ENCODE measurements around the gene PELI3.
A peak's percentile ranks its signal among the peaks of the same experiment; 100 is the strongest.
"Not testable (repeated sequence)": the region's sequence is repeated elsewhere in the genome, so short reads cannot be mapped to it uniquely, and the experiment has no call there.

PELI3 gene, protein sequence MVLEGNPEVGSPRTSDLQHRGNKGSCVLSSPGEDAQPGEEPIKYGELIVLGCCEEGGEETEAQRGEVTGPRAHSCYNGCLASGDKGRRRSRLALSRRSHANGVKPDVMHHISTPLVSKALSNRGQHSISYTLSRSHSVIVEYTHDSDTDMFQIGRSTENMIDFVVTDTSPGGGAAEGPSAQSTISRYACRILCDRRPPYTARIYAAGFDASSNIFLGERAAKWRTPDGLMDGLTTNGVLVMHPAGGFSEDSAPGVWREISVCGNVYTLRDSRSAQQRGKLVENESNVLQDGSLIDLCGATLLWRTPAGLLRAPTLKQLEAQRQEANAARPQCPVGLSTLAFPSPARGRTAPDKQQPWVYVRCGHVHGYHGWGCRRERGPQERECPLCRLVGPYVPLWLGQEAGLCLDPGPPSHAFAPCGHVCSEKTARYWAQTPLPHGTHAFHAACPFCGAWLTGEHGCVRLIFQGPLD

DNA sequence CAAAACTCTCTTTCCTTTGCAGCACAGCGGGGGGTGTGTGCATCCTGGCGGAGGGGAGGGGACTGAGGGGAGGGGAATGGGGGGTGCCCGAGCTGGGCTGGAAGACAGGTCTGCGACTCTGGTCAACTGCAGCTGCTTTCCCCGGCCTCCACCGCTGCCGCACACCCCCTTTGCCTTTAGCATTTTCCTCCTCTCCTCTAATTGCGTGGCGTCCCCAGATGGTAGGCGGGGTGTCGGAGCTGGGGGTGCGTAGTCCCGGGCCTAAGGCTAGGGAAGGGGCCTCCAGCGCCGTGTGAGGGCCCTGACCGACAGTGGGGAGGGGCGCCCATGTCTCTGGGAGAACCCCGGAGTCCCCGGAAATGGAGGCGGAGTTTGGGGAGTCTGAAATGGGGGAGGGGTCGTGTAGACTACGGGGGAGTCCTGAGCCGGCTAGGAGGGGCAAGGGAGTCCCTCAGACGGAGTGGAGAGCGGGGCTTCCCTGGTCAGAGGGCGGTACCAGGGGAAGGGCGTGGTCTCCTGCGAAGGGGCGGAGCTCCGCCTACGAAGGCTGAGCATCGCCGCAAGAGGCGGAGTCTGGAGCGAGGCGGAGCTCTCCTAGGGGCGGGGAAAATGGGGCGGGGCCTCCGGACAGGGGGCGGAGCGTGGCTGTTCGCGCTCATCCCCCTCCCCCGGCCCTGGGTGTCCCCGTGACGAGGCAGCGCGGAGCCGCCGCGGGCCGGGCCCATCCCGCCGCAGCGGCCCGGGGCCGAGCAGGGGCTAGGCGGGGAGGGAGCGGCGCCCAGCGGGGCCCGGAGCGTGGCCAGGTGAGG is at the start of gene PELI3:
TSS of gene PELI3 (plus strand) at position 681 of the 809 bp plus-strand sequence. CDS start 1,224 bp downstream, outside the sequence.
- peak; percentile 36 for DNase-seq (ENCODE audit: low read depth)

DNA sequence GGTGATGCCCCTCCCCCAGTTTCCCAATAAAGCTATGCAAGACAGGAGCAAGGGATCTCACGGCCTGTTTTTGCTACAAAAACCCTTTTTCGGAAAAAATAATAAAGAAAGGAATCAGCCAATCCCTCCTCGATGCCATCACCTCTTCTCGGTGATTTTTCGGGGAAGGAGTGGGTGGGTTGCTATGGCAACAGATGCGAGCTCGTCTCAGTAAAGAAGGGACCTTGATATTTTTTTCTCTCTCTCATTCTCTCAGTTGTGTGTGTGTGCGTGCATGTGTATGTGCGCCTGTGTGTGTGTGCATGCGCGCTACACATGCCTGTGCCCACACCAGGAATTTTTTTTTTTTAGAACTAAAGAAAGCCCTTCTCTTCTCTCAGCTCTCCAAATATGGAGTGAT is 49.7 kb upstream of the PELI3 start:
- no peak for DNase-seq (ENCODE audit: low read depth)

DNA sequence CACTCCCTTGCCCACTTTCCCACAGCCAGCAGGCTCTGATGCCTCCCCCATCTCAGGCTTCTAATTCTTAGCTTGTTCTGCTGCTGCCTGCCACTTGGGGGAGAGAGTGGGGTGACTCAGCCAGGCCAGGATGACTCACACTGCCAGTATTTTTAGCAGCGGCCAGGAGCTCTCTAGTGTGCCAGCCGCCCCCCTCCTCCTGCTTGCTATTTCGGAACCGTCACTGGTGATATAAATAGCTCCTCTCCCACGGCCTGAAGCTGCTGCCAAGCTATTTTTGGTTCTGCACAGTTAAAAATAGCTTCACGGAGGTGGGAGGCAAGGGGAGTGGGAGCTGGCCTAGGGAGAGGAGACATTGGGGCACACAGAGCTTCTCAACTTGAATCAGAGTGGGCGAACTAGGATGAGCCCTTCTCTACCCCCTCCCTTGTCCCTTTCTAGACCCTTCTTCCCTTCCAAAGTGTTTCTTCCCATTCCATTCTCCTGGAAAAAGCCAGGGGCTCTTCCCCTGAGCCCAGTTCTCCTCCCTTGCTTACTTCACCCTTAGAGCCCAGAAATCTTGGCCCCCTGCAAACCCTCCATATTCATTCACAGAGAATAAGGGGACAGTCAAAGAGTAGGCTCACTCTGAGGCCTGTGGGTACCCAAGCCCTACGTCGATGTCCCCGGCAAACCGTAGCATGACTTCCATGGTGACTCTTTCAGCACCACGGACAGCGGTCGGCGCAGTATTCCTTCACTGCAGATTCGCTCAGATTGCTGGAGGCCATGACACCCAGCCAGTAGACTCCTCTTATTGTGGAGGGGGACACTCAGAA is 48.3 kb upstream of the PELI3 start:
- DNase-seq (ENCODE audit: low read depth): peak; percentile 78

DNA sequence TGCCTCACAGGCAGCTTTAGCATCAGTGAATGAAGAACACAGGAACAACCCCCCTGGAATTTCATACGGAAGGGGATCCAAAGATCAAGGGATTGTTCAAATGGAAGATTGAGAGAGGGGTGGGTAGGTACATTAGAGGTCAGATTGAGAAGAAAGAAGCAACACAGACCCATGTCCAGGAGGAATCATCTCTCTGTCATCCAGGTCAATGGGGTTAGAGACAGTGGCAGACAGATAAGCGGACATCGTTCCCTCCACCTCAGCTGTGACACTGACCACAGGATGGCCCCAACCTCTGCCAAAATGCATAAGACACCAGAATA is 47.8 kb upstream of the PELI3 start:
- DNase-seq (ENCODE audit: low read depth): no peak

DNA sequence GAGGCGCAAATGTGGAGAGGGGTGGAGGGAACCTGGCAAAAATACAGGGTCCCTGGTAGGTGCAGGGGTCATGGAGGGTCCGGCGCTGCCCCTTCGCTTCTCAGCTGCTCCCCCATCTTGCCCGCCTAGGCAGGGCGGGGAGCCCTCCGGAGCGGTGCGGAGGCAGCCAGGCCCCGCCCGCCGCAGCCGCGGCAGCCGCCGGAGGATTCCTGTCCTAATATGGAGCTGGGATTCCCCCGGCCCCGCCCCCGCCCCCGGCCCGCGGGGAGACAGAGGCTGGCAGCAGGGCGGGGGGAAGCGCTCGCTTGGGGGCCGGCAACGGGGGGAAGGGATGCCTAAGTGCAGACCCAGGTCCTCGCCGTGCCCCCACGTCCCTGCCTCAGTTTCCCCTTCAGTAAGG is 46.9 kb upstream of the PELI3 start:
- no peak for DNase-seq (ENCODE audit: low read depth)

DNA sequence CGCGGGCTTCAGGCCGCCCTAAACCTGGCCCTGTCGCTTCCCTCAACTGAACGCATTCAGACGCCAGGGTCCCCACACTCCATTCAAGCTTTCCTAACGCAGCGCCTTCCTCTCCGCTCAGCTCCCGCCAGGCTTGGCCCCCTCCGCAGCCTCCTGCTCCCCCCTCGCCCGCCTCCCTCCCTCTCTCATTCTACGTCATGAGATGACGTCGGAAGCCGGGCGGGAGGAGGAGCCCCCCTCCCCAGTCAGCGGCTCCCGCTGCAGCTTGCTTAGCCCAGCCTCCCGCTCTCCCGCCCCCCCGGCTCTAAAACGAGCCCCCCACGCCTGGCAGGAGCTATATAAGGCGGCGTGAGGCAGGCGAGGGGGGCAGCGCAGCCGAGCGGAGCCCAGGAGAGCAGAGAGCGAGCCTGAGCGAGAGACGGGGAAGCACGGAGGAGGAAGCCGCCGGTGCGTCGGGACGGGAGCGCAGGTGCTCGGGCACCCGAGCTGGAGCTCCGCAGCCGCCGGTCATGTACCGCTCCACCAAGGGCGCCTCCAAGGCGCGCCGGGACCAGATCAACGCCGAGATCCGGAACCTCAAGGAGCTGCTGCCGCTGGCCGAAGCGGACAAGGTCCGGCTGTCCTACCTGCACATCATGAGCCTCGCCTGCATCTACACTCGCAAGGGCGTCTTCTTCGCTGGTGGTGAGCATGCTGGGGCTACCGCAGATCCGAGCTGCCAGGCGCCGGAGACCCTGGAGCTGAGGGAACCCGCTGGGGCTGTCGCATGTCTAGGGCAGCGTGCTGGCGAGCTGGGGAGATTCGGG is 45.8 kb upstream of the PELI3 start, which contains the start of gene NPAS4:
TSS of gene NPAS4 (plus strand) at position 365 of the 806 bp plus-strand sequence. CDS start at position 510, 145 bp downstream.
- DNase-seq (ENCODE audit: low read depth): no peak

DNA sequence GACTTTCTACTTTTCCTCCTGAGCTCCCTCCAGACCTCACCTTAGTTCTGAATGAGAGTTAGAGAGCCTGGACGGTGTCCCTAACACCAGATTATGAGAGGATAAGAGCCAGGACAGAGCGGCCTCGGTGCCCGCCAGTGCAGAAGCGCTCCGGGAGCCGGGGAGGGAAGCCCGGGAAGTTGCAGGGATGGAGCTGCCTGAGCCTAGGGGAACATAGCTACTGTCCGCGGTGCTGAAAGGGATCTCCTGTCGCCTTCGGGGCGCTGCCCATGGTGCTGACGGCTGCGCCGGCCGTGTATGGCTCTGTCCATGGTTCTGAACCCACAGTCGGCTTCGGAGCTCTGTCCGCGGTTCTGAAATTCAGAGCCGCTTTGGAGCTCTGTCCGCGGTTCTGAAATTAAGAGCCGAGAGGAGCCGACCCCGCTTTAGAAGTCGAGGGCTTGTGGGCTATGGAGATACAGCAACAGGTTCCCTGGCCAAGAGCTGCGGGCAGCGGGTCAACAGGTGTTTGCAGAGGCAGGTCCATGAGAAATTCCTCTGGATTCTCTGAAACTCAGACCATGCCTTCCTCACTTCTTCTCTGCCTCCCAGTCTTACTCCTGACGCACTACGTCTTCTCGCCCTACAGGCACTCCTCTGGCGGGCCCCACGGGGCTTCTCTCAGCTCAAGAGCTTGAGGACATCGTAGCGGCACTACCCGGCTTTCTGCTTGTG is 45.1 kb upstream of the PELI3 start:
- DNase-seq (ENCODE audit: low read depth): peak; percentile 26

DNA sequence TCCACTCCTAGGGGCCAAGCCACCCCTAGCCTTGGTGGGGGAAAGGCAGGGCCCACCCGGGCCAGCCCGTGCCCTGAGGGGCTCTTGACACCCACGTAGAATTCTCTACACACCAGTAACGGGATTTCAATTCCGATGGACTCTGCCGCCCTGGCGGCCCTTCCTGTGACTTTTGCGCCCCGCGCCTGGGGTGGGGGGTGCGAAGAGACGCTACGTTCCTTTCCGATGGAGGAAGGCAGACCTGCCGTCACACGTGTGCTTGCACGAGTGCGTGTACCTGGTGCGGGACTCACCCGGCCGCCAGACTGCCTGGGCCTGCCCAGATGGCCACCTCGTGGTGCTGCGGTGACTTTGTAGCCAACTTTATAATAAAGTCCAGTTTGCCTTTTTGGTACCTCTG is 40.4 kb upstream of the PELI3 start:
- no peak for DNase-seq (ENCODE audit: low read depth)

DNA sequence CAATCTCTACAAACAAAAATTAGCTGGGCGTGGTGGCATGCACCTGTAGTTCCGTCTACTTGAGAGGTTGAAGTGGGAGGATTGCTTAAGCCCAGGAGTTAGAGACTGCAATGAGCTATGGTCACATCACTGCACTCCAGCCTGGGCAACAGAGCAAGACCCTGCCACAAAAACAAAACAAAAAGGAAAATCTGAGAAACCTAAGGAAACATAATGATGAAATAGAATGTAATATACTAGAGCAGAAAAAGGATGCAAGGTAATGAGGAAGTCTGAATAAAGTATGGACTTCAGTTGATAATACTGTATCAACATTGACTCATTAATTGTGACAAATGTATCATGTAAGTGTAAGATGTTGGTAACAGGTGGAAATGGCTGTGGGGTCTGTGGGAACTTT is 37.8 kb upstream of the PELI3 start:
- no peak for DNase-seq (ENCODE audit: low read depth)

DNA sequence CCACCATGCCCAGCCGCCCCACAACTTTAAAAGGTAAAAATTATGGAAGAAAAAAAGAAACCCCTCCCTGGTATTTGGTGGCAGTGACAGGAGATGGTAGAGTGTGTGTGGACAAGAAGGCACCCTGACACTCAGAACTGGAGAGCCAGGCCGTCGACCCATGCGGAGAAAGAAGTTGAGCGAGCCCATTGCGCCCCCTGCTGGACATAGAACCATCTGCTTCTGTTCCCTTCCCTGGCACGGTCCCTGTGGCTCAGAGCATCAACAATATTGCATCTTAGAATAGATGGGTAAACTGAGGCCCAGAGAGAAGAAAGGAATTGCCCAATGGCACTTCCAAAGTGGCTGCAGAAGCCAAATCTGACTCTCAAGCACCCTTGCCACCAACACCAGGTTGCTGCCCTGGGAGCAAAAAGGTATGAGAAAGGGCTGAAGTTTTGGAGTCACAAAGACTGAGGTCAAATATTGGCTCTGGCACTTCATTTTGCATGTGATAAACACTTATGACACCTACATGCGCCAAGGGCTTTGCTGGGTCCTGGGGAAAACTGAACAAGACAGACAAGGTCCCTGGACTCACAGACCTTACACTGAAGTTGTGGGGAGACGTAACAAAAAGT is 36.6 kb upstream of the PELI3 start:
- DNase-seq (ENCODE audit: low read depth): no peak

DNA sequence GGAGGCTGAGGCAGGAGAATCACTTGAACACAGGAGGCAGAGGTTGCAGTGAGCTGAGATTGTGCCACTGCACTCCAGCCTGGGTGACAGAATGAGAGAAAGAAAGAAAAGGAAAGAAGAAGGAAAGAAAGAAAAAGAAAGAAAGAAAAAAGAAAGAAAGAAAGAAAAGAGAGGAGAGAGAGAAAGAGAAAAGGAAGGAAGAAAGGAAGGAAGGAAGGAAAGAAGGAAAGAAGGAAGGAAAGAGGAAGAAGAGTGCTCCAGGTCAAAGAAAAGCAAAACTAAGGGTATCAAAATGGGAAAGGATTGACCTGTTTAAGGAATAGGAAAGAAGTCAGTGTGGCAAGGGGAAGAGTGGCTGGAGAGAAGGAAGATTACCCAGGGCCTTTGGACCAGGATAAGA is 35.4 kb upstream of the PELI3 start:
- DNase-seq (ENCODE audit: low read depth): not testable (repeated sequence)

DNA sequence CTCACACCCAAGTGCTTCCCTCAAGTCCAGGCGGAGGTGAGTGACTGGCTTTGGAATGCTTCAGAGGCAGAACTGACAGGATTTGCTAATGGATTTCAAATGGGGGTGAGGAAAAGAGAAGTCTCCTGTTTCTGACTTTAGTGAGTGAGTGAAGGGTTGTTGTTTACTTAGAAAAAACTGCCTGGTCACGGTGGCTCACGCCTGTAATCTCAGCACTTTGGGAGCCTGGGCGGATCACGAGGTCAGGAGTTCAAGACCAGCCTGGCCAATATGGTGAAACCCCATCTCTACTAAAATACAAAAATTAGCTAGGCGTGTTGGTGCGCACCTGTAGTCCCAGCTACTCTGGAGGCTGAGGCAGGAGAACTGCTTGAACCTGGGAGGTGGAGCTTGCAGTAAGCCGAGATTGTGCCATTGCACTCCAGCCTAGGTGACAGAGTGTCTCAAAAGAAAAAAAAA is 34.8 kb upstream of the PELI3 start:
- DNase-seq (ENCODE audit: low read depth): not testable (repeated sequence)

DNA sequence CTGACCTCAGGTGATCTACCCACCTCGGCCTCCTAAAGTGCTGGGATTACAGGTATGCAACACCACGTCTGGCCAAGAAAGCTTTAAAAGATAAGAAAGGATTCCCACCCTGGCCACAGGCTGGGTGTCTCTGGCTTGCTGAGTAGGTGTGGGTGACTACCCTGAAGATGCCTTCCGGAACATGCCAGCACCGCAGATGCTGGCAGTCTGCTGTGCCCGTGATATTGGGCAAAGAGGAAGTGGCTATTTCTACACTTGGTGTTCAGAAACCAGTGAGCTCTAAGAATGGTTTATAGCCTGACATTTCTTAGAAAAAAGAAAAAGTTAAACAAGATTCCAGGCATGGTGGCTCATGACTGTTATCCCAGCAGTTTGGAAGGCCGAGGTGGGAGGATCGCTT is 34.1 kb upstream of the PELI3 start:
- DNase-seq (ENCODE audit: low read depth): no peak

DNA sequence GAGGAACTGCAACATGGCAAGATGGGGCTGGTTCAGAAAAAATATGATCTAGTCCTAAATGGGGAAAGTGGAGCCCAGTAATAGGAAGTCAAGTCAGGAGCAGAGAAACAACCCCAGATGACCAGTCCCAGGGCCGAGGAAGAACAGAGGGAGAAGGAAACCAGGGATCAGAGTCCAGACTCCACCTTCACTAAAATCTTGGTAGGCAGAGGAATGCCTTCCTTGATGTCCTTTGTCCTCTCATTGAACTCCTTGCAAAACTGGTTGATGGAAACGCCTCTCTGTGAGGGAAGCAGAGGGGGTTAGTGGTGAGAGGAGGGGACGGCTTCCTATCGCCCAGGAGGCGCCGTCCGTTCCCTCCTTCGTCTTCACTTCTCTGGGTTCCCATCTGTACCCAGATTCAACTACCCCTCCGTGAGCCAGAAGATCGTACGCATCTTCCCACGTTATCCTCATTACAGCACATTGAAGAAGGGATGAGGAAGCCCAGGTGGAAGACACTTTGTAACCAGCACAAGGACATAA is 28.7 kb upstream of the PELI3 start:
- DNase-seq (ENCODE audit: low read depth): no peak

DNA sequence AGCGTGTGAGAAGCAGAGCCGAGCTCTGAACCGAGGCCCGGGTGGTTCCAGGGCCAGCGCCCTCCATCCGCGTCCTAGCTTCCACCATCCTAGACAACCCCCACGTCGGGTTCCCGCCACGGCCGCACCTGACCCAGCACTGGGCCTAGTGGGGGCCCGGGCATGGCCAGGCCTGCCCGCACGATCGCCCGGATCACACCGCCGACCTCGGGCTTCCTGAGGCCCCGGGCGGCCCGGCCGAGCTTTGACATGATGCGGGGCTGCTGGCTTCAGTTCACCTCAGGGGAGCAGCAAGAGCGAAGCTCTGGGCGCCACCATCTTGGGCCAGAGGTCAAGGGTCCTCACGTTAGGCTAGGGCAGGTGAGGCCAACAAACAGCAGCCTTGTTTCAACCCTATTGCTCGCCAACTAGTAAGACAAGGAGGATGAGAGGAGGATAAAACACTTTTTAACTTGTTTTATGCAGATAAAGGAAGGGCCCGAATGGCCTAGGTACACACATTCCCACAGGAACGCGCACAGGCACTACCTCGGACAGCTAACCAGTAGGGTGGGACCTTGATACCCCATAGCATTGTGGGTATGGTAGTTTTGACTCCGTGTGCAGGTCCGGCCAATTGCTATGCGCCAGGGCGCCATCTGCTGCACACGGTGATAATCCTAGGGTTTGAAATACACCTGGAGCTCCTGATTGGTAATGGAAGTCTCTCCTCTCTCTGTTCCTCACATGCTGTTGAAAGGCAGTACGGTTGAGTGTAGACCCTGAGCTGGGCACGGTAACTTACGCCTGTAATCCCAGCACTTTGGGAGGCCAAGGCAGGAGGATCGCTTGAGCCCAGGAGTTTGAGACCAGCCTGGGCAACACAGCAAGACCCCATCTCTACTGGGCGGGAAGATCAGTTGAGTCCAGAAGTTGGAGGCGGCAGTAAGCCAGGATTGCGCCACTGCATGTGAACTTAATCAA is 27.9 kb upstream of the PELI3 start, which contains the start of gene MRPL11:
TSS of gene MRPL11 (minus strand) at position 345 of the 963 bp plus-strand sequence. CDS start at position 251, 94 bp downstream.
- peak; percentile 65 for DNase-seq (ENCODE audit: low read depth)

DNA sequence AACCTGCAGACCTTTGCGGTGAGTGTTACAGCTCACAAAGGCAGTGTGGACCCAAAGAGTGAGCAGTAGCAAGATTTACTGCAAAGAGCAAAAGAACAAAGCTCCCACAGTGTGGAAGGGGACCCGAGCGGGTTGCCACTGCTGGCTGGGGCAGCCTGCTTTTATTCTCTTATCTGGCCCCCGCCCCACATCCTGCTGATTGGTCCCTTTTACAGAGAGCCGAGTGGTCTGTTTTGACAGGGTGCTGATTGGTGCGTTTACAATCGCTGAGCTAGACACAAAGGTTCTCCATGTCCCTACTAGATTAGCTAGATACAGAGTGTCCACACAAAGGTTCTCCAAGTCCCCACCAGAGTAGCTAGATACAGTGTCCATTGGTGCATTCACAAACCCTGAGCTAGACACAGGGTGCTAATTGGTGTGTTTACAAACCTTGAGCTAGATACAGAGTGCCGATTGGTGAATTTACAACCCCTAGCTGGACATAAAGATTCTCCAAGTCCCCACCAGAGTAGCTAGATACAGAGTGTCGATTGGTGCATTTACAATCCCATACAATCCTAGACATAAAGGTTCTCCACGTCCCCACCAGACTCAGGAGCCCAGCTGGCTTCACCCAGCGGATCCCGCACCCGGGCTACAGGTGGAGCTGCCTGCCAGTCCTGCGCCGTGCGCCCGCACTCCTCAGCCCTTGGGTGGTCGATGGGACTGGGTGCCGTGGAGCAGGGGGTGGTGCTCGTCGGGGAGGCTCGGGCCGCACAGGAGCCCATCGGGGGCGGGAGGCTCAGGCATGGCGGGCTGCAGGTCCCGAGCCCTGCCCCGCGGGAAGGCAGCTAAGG is 26.4 kb upstream of the PELI3 start:
- DNase-seq (ENCODE audit: low read depth): not testable (repeated sequence)

DNA sequence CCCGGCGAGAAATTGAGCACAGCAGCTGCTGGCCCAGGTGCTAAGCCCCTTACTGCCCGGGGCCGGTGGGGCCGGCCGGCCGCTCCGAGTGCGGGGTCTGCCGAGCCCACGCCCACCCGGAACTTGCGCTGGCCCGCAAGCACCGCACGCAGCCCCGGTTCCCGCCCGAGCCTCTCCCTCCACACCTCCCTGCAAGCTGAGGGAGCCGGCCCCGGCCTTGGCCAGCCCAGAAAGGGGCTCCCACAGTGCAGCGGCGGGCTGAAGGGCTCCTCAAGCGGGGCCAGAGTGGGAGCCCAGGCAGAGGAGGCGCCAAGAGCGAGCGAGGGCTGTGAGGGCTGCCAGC is 25.8 kb upstream of the PELI3 start:
- DNase-seq (ENCODE audit: low read depth): not testable (repeated sequence)

DNA sequence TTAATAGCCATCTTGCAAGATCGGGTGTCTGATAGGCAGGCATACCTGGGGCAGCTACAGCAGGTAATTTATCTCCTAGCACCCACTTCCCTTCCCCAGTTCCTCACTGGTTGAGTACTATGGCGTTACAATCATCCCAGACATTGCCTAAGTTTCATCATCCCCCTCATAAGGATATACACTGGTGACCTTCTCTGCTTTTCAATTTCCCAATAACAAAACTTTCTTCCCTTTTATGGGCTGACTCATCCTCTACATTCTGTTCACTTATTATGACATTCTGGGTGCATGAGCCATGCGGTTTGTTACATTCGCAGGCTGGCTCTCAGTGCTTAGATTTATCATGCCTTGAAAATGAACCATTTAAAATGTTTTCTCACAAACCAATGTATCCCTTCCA is 23.1 kb upstream of the PELI3 start:
- peak; percentile 96 for DNase-seq (ENCODE audit: low read depth)

Measured in GM04503 (cell line).